IMR-90 (cell line): ENCODE results near the gene MATK. TPM values are rescaled to one million over a fixed set of nuclear protein-coding genes. Genes with fewer than 3 reads are reported as not detected.

ENCODE experiments used
- ATAC-seq: fragments of 200-7000 bp; cut with Tn5 transposase; 2 replicates; pipeline ENCODE4 v1.9.1; 2020; ENCODE audit warnings: low read depth, mild to moderate bottlenecking, moderate library complexity
- BruUV-seq: library from RNA; stranded (reverse); fragments of 400-500 nt; replicated peaks from 2 replicates; lab custom pipeline; 2021; lab: Mats Ljungman, UMichigan
- CTCF ChIA-PET: fragments of 300-600 bp; formaldehyde crosslinking; extraction: SDS; loops from one replicate; lab custom pipeline; 2021; ENCODE audit warnings: antibody characterized with exemption; lab: Yijun Ruan, JAX
- POLR2A ChIA-PET: fragments of 300-600 bp; sonication (Branson Sonifier 250); formaldehyde crosslinking; loops from one replicate; lab custom pipeline; 2022; ENCODE audit warnings: antibody characterized with exemption; ENCODE audit not compliant: unreplicated experiment; lab: Charles Lee
- DNase-seq: peaks from one replicate; pipeline ENCODE4 v3.0.0; 2013
- H2AFZ ChIP-seq: replicated peaks from 2 replicates; pipeline ENCODE3; 2013; ENCODE audit warnings: low read length, mild to moderate bottlenecking; ENCODE audit not compliant: poor library complexity
- H2AK5ac ChIP-seq: 2 replicates; pipeline ENCODE4 v1.6.1; 2013; ENCODE audit warnings: low read depth, low read length, inconsistent platforms
- H2AK9ac ChIP-seq: replicated peaks from 2 replicates; pipeline ENCODE3; 2013; ENCODE audit warnings: mild to moderate bottlenecking, low read depth, low read length, moderate library complexity; ENCODE audit not compliant: poor library complexity
- H2BK120ac ChIP-seq: 2 replicates; pipeline ENCODE4 v1.6.1; 2013; ENCODE audit warnings: low read depth, low read length, inconsistent platforms
- H2BK15ac ChIP-seq: 3 replicates; pipeline ENCODE4 v1.6.1; 2013; ENCODE audit warnings: low read depth, low read length, inconsistent platforms
- H2BK20ac ChIP-seq: 2 replicates; pipeline ENCODE4 v1.6.1; 2013; ENCODE audit warnings: low read depth, mild to moderate bottlenecking, inconsistent platforms, low read length, moderate library complexity
- H2BK5ac ChIP-seq: 2 replicates; pipeline ENCODE4 v1.6.1; 2013; ENCODE audit warnings: mild to moderate bottlenecking, low read depth, low read length, inconsistent platforms; ENCODE audit not compliant: poor library complexity, severe bottlenecking
- H3K14ac ChIP-seq: replicated peaks from 2 replicates; pipeline ENCODE4 v1.6.1; 2013; ENCODE audit warnings: low read depth, low read length, inconsistent platforms
- H3K18ac ChIP-seq: 2 replicates; pipeline ENCODE4 v1.6.1; 2013; ENCODE audit warnings: low read depth, low read length, control low read depth
- H3K23ac ChIP-seq: 2 replicates; pipeline ENCODE4 v1.6.1; 2013; ENCODE audit warnings: low read depth, low read length, inconsistent platforms
- H3K27ac ChIP-seq: 2 replicates; pipeline ENCODE4 v1.5.1; 2013; ENCODE audit warnings: mild to moderate bottlenecking, control low read depth, low read length; ENCODE audit not compliant: insufficient read depth
- H3K27me3 ChIP-seq: 2 replicates; pipeline ENCODE4 v1.6.1; 2013; ENCODE audit warnings: low read length; ENCODE audit not compliant: control insufficient read depth, insufficient read depth
- H3K36me3 ChIP-seq: 2 replicates; pipeline ENCODE4 v1.6.1; 2013; ENCODE audit warnings: low read length, mixed read lengths; ENCODE audit not compliant: control insufficient read depth, insufficient read depth
- H3K4ac ChIP-seq: 2 replicates; pipeline ENCODE4 v1.6.1; 2013; ENCODE audit warnings: low read depth, low read length, inconsistent platforms
- H3K4me1 ChIP-seq: 2 replicates; pipeline ENCODE4 v1.6.1; 2013; ENCODE audit warnings: low read length, mixed read lengths; ENCODE audit not compliant: control insufficient read depth, insufficient read depth
- H3K4me2 ChIP-seq: 2 replicates; pipeline ENCODE4 v1.6.1; 2013; ENCODE audit warnings: low read depth, mild to moderate bottlenecking, control low read depth, low read length, moderate library complexity
- H3K4me3 ChIP-seq: 2 replicates; pipeline ENCODE4 v1.5.1; 2013; ENCODE audit warnings: low read depth, mild to moderate bottlenecking, control low read depth, low read length, moderate library complexity; ENCODE audit not compliant: insufficient read depth
- H3K56ac ChIP-seq: 2 replicates; pipeline ENCODE4 v1.6.1; 2013; ENCODE audit warnings: low read length, inconsistent platforms; ENCODE audit not compliant: insufficient read depth; ENCODE audit errors: extremely low read depth
- H3K79me1 ChIP-seq, 2 experiments: 2 replicates each; pipeline ENCODE4 v1.6.1; 2013; ENCODE audit warnings: low read length in 2 of 2, inconsistent platforms in 1 of 2, low read depth in 1 of 2
- H3K9ac ChIP-seq: 2 replicates; pipeline ENCODE4 v1.6.1; 2013; ENCODE audit warnings: low read depth, low read length, control low read depth
- H3K9me1 ChIP-seq: 2 replicates; pipeline ENCODE4 v1.6.1; 2013; ENCODE audit warnings: low read length, inconsistent platforms; ENCODE audit not compliant: insufficient read depth
- H3K9me3 ChIP-seq: 2 replicates; pipeline ENCODE4 v1.6.1; 2013; ENCODE audit warnings: low read length; ENCODE audit not compliant: control insufficient read depth, insufficient read depth
- H4K20me1 ChIP-seq: 2 replicates; pipeline ENCODE4 v1.6.1; 2013; ENCODE audit warnings: low read length, inconsistent platforms; ENCODE audit not compliant: insufficient read depth
- H4K5ac ChIP-seq: 2 replicates; pipeline ENCODE4 v1.6.1; 2013; ENCODE audit warnings: mild to moderate bottlenecking, low read depth, low read length, control low read depth
- H4K8ac ChIP-seq, 2 experiments: 2 replicates each; pipeline ENCODE4 v1.6.1; 2013; ENCODE audit warnings: low read depth in 2 of 2, low read length in 2 of 2, control low read depth in 1 of 2, inconsistent platforms in 1 of 2
- H4K91ac ChIP-seq: 2 replicates; pipeline ENCODE4 v1.6.1; 2013; ENCODE audit warnings: low read depth, low read length, inconsistent platforms; ENCODE audit not compliant: insufficient read depth
- CTCF ChIP-seq: conservative IDR thresholded peaks from 2 replicates; pipeline ENCODE4 v1.5.1; 2012; ENCODE audit warnings: mild to moderate bottlenecking, low read depth, low read length, improper control_type of control experiment
- ELK1 ChIP-seq: fragments of 150-350 bp; IDR thresholded peaks from 2 replicates; pipeline ENCODE4 v1.6.1; 2016; ENCODE audit warnings: low read depth, mild to moderate bottlenecking, low read length, moderate library complexity, borderline replicate concordance
- MXI1 ChIP-seq: IDR thresholded peaks from 2 replicates; pipeline ENCODE4 v1.6.1; 2012; ENCODE audit warnings: low read depth, mild to moderate bottlenecking, low read length, moderate library complexity, borderline replicate concordance
- POLR2A ChIP-seq: IDR thresholded peaks from 2 replicates; pipeline ENCODE4 v1.6.1; 2012; ENCODE audit warnings: mild to moderate bottlenecking, low read depth, low read length
- RAD21 ChIP-seq: IDR thresholded peaks from 2 replicates; pipeline ENCODE4 v1.6.1; 2012; ENCODE audit warnings: low read length, improper control_type of control experiment
- RCOR1 ChIP-seq: IDR thresholded peaks from 2 replicates; pipeline ENCODE4 v1.6.1; 2012; ENCODE audit warnings: mild to moderate bottlenecking, low read length, improper control_type of control experiment; ENCODE audit not compliant: insufficient replicate concordance
- SMC3 ChIP-seq: fragments of 150-350 bp; IDR thresholded peaks from 2 replicates; pipeline ENCODE4 v1.6.1; 2016; ENCODE audit warnings: low read depth, mild to moderate bottlenecking, antibody characterized with exemption, low read length, moderate library complexity
- WGBS, 2 experiments: methylation state at CpG; one replicate each; pipeline versions ENCODE4 v1.1.5 to v1.1.7; 2013; ENCODE audit warnings: missing lambda C conversion rate in 2 of 2; ENCODE audit not compliant: insufficient read length in 1 of 2; ENCODE audit errors: extremely low coverage in 2 of 2; 5-methylcytosine and 5-hydroxymethylcytosine counted together
- dilution Hi-C: fragments of 300-500 bp; cut with HindIII; formaldehyde crosslinking; loops from one replicate; pipeline ENCODE4 v1.14.3; 2018; ENCODE audit warnings: low sequenced_read_pairs; ENCODE audit not compliant: unreplicated experiment
- in situ Hi-C: fragments of 300-500 bp; cut with MboI; formaldehyde crosslinking; loops from 3 replicates; pipeline ENCODE4 v1.14.3; 2019; ENCODE audit warnings: low sequenced_read_pairs, inconsistent platforms, mixed read lengths
- intact Hi-C: fragments of 100-400 bp; cut with micrococcal nuclease; formaldehyde crosslinking; loops from 2 replicates; pipeline ENCODE4 v1.10.0; 2022
- polyA plus RNA-seq, 3 experiments: library from polyadenylated mRNA; depleted of rRNA; stranded (reverse); fragments of >200 nt; gene quantifications; 2 replicates each; pipeline ENCODE4 v1.2.3, GENCODE V29; 2012; ENCODE audit warnings: low replicate concordance in 1 of 3
- total RNA-seq: library from RNA; depleted of rRNA; stranded (reverse); fragments of >200 nt; gene quantifications from 2 replicates; pipeline ENCODE4 v1.2.3, GENCODE V29; 2012

Gene MATK
- total and polyA plus RNA-seq, 2 of the 4 experiments (the other 2 are of a cell fraction): not detected

GRCh38 chr19:3774621-3775373, 11.4 kb downstream of the MATK start:
- no peak overlapping the region for H3K4me3 ChIP-seq
- in situ Hi-C loops (no loop called here), dilution Hi-C loops (no loop called here), intact Hi-C loops (no loop called here)
- H4K8ac ChIP-seq: no peak overlapping the region
- ChIA-PET CTCF (interaction anchor here (0.5 kb wide), 1 partner anchor 90 kb away, joined by 3 read pairs; no protein-coding TSS in a partner anchor), POLR2A (interaction anchor here (0.5 to 1.2 kb wide), 3 partner anchors 12 to 1092 kb away, joined by 3 to 4 read pairs (median 3); partner anchors contain the start of genes EEF2 and MRPL54)
- H3K23ac ChIP-seq: no peak overlapping the region
- H2BK20ac ChIP-seq: no peak overlapping the region
- no peaks in the 10 kb centered on the region for H3K4me1 ChIP-seq
- no peak overlapping the region for H2AK5ac ChIP-seq
- H3K27ac ChIP-seq: no peak overlapping the region
- ATAC-seq (no peak), DNase-seq (no peak)
- no peak overlapping the region for H2AK9ac ChIP-seq
- BruUV-seq: no TSS peak
- no peak overlapping the region for H3K14ac ChIP-seq
- H2BK120ac ChIP-seq: no peak overlapping the region
- H2BK15ac ChIP-seq: no peak overlapping the region
- no peaks in the 10 kb centered on the region for H4K20me1 ChIP-seq
- no peak overlapping the region for H3K4ac ChIP-seq
- H3K56ac ChIP-seq: no peak overlapping the region
- H3K9me1 ChIP-seq: no peaks in the 10 kb centered on the region
- TF ChIP-seq ELK1 (no peak), RCOR1 (no peak), RAD21 (no peak), POLR2A (no peak), CTCF (no peak), MXI1 (no peak), SMC3 (no peak)
- H3K36me3 ChIP-seq: peaks cover 1% of the 10 kb centered on the region; the same call in 1 of the 2 replicates
- H2BK5ac ChIP-seq: no peak overlapping the region
- no peak overlapping the region for H4K5ac ChIP-seq
- H3K9ac ChIP-seq: no peak overlapping the region
- peaks cover 5% of the 10 kb centered on the region; the same call in 1 of the 2 replicates for H3K27me3 ChIP-seq
- H3K4me2 ChIP-seq: no peak overlapping the region
- 59% methylated on average over 10 of the region's 25 CpGs; no CpG with 5 or more reads in 1 of the 2 experiments for WGBS, 2 experiments
- no peak overlapping the region for H3K18ac ChIP-seq
- H4K91ac ChIP-seq: no peak overlapping the region
- H3K9me3 ChIP-seq: no peaks in the 10 kb centered on the region
- no peaks in the 10 kb centered on the region for H3K79me1 ChIP-seq
- no peak overlapping the region for H2AFZ ChIP-seq
